ENCODE data around the gene RNPEP. TPM values are rescaled to one million over a fixed set of nuclear protein-coding genes. Genes with fewer than 3 reads are reported as not detected.
"Not testable (repeated sequence)": the region's sequence is repeated elsewhere in the genome, so short reads cannot be mapped to it uniquely, and the experiment has no call there.

RNPEP gene
- polyA plus RNA-seq, 1 donor from 2014 or later, result 38.5 TPM

GRCh38 chr1:201946224-201946908 is 36.1 kb upstream of the RNPEP start, which contains the start of gene LMOD1:
Gene LMOD1, minus strand, starts transcription at chr1:201946548. Its CDS starts 208 bp downstream, at chr1:201946340.
- peaks cover 44% of the 10 kb centered on the region for H3K27me3 Mint-ChIP-seq
- no peaks in the 10 kb centered on the region for H3K9me3 Mint-ChIP-seq
- H3K4me1 Mint-ChIP-seq, result peaks cover 2 to 11% (median 9%) of the 10 kb centered on the region in 3 donors
- peak within 1 kb of the TSS in 3 of 4 donors; percentile 68 to 83 (median 82) for H3K4me3 Mint-ChIP-seq
- H3K36me3 Mint-ChIP-seq, result no peaks in the 10 kb centered on the region
- H3K27ac Mint-ChIP-seq, result peak within 1 kb of the TSS in 2 of 3 donors; percentile 18 to 59

- Mint-ChIP-seq H3K4me3 (no peak overlapping the region), H3K27ac (no peak overlapping the region), H3K4me1 (peaks cover 2 to 11% (median 9%) of the 10 kb centered on the region in 3 donors), H3K9me3 (no peaks in the 10 kb centered on the region), H3K36me3 (no peaks in the 10 kb centered on the region), H3K27me3 (peaks cover 44% of the 10 kb centered on the region)
Measured at GRCh38 chr1:201947697-201948008, 34.8 kb upstream of the RNPEP start.

GRCh38 chr1:201949491-201949890 is 33.0 kb upstream of the RNPEP start:
- Mint-ChIP-seq H3K27me3 (peaks cover 32% of the 10 kb centered on the region), H3K27ac (no peak overlapping the region), H3K4me3 (no peak overlapping the region), H3K36me3 (no peaks in the 10 kb centered on the region), H3K4me1 (peaks cover 2 to 13% (median 11%) of the 10 kb centered on the region in 3 donors), H3K9me3 (no peaks in the 10 kb centered on the region)

GRCh38 chr1:201954263-201955008 is 28.0 kb upstream of the RNPEP start:
- Mint-ChIP-seq H3K27me3 (no peaks in the 10 kb centered on the region), H3K27ac (peak overlapping the region; percentile 93 to 99 (median 97)), H3K4me1 (peaks cover 6 to 18% (median 15%) of the 10 kb centered on the region in 3 donors), H3K4me3 (peak overlapping the region; percentile 96 to 98 (median 96)), H3K9me3 (no peaks in the 10 kb centered on the region), H3K36me3 (no peaks in the 10 kb centered on the region)

GRCh38 chr1:201955009-201955728 is 27.3 kb upstream of the RNPEP start, which contains the start of gene TIMM17A:
Gene TIMM17A, plus strand, starts transcription at chr1:201955503. Its CDS starts 24 bp downstream, at chr1:201955527.
- H3K9me3 Mint-ChIP-seq, result no peaks in the 10 kb centered on the region
- peaks cover 6 to 18% (median 15%) of the 10 kb centered on the region in 3 donors for H3K4me1 Mint-ChIP-seq
- H3K27me3 Mint-ChIP-seq, result no peaks in the 10 kb centered on the region
- no peaks in the 10 kb centered on the region for H3K36me3 Mint-ChIP-seq
- H3K4me3 Mint-ChIP-seq, result peak within 1 kb of the TSS; percentile 96 to 98 (median 96)
- H3K27ac Mint-ChIP-seq, result peak within 1 kb of the TSS; percentile 93 to 99 (median 97)

GRCh38 chr1:201955729-201956143 is 26.7 kb upstream of the RNPEP start:
- H3K27ac Mint-ChIP-seq, result peak overlapping the region; percentile 93 to 99 (median 97)
- no peaks in the 10 kb centered on the region for H3K36me3 Mint-ChIP-seq
- no peaks in the 10 kb centered on the region for H3K9me3 Mint-ChIP-seq
- peaks cover 6 to 18% (median 15%) of the 10 kb centered on the region in 3 donors for H3K4me1 Mint-ChIP-seq
- peak overlapping the region; percentile 96 to 98 (median 96) for H3K4me3 Mint-ChIP-seq
- H3K27me3 Mint-ChIP-seq, result no peaks in the 10 kb centered on the region

GRCh38 chr1:201958348-201958747 is 24.1 kb upstream of the RNPEP start:
- H3K4me3 Mint-ChIP-seq, result peak overlapping the region in 3 of 4 donors; percentile 63 to 80 (median 73)
- no peaks in the 10 kb centered on the region for H3K27me3 Mint-ChIP-seq
- no peak overlapping the region for H3K27ac Mint-ChIP-seq
- H3K4me1 Mint-ChIP-seq, result peaks cover 4 to 18% (median 18%) of the 10 kb centered on the region in 3 donors
- H3K36me3 Mint-ChIP-seq, result no peaks in the 10 kb centered on the region
- H3K9me3 Mint-ChIP-seq, result no peaks in the 10 kb centered on the region

GRCh38 chr1:201962382-201962781 is 20.1 kb upstream of the RNPEP start:
- not testable (repeated sequence) for H3K9me3 Mint-ChIP-seq, H3K27me3 Mint-ChIP-seq, H3K36me3 Mint-ChIP-seq

GRCh38 chr1:201964261-201964660 is 18.2 kb upstream of the RNPEP start:
- no peak overlapping the region for H3K27ac Mint-ChIP-seq
- H3K9me3 Mint-ChIP-seq, result no peaks in the 10 kb centered on the region
- no peaks in the 10 kb centered on the region for H3K36me3 Mint-ChIP-seq
- no peak overlapping the region for H3K4me3 Mint-ChIP-seq
- H3K27me3 Mint-ChIP-seq, result no peaks in the 10 kb centered on the region
- peaks cover 0 to 2% (median 1%) of the 10 kb centered on the region in 3 donors for H3K4me1 Mint-ChIP-seq

More at GRCh38 chr1:201962382-201962781, 20.1 kb upstream of the RNPEP start:
- not testable (repeated sequence) for H3K4me1 Mint-ChIP-seq, H3K27ac Mint-ChIP-seq, H3K4me3 Mint-ChIP-seq

- Mint-ChIP-seq H3K4me1 (peaks cover 0 to 2% (median 1%) of the 10 kb centered on the region in 3 donors), H3K27ac (no peak overlapping the region), H3K4me3 (no peak overlapping the region), H3K9me3 (no peaks in the 10 kb centered on the region), H3K27me3 (no peaks in the 10 kb centered on the region), H3K36me3 (no peaks in the 10 kb centered on the region)
Measured at GRCh38 chr1:201966171-201966570, 16.3 kb upstream of the RNPEP start.

GRCh38 chr1:201968202-201968925 is 14.1 kb upstream of the RNPEP start:
- Mint-ChIP-seq H3K27ac (peak overlapping the region in 1 of 3 donors; percentile 80), H3K27me3 (no peaks in the 10 kb centered on the region), H3K4me3 (no peak overlapping the region), H3K4me1 (peaks cover 0 to 2% (median 1%) of the 10 kb centered on the region in 3 donors), H3K9me3 (no peaks in the 10 kb centered on the region), H3K36me3 (no peaks in the 10 kb centered on the region)

GRCh38 chr1:201970334-201971159 is 11.9 kb upstream of the RNPEP start:
- H3K4me3 Mint-ChIP-seq, result no peak overlapping the region
- H3K36me3 Mint-ChIP-seq, result no peaks in the 10 kb centered on the region
- no peaks in the 10 kb centered on the region for H3K27me3 Mint-ChIP-seq
- H3K9me3 Mint-ChIP-seq, result no peaks in the 10 kb centered on the region
- no peak overlapping the region for H3K27ac Mint-ChIP-seq
- H3K4me1 Mint-ChIP-seq, result peaks cover 0 to 2% (median 1%) of the 10 kb centered on the region in 3 donors

GRCh38 chr1:201982082-201982622 is 296 bp upstream of the RNPEP start:
- peak overlapping the region; percentile 93 to 100 (median 95) for H3K4me3 Mint-ChIP-seq
- peak overlapping the region in 2 of 3 donors; percentile 61 to 96 for H3K27ac Mint-ChIP-seq
- H3K9me3 Mint-ChIP-seq, result no peaks in the 10 kb centered on the region
- H3K4me1 Mint-ChIP-seq, result peaks cover 14 to 20% (median 15%) of the 10 kb centered on the region in 3 donors
- H3K27me3 Mint-ChIP-seq, result no peaks in the 10 kb centered on the region
- H3K36me3 Mint-ChIP-seq, result peaks cover 1% of the 10 kb centered on the region

Data from IgD-negative memory B cell (primary cell).